ENCODE data around the gene C12orf54.

DNA sequence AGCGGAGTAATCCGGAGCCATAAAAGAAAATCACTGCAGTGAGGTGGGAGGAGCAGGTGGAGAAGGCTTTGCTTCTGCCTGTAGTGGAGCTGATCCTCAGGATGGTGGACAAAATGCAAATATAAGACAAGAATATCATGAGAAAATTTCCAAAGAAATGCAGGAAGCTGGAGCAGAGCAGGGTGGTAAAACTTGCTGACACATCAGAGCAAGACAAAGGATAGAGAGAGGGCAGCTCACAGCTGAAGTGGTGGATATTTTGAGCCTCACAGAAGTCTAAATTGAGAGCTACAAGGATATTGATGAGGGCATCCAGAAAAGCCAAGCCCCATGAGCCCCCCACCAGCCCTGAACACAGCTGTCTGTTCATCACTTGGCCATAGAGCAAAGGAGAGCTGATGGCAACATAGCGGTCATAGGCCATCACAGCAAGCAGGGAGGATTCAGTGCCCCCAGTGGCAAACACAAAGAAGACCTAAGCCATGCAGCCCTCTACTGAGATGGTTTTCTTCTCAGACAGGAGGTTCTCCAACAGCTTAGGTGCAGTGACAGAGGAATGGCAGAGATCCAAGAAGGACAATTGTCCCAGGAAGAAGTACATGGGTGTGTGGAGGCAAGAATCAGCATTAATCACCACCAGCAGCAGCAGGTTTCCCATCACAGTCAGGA is 40.0 kb upstream of the C12orf54 start:
- TF ChIP-seq POLR2AphosphoS5 (IDR thresholded peaks at IDR 0.05; ENCODE audit: insufficient read depth in 1 of 2, low read depth in 1 of 2) (no peak), POLR2A (IDR thresholded peaks at IDR 0.05) (no peak)
- TF ChIP-seq, protein P1, sequence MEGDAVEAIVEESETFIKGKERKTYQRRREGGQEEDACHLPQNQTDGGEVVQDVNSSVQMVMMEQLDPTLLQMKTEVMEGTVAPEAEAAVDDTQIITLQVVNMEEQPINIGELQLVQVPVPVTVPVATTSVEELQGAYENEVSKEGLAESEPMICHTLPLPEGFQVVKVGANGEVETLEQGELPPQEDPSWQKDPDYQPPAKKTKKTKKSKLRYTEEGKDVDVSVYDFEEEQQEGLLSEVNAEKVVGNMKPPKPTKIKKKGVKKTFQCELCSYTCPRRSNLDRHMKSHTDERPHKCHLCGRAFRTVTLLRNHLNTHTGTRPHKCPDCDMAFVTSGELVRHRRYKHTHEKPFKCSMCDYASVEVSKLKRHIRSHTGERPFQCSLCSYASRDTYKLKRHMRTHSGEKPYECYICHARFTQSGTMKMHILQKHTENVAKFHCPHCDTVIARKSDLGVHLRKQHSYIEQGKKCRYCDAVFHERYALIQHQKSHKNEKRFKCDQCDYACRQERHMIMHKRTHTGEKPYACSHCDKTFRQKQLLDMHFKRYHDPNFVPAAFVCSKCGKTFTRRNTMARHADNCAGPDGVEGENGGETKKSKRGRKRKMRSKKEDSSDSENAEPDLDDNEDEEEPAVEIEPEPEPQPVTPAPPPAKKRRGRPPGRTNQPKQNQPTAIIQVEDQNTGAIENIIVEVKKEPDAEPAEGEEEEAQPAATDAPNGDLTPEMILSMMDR (IDR thresholded peaks at IDR 0.05), result no peak

All from vagina (tissue), 2 donors.